ENCODE results near the gene TOR1A. TPM values are rescaled to one million over a fixed set of nuclear protein-coding genes. Genes with fewer than 3 reads are reported as not detected.

The TOR1A gene
- total RNA-seq, 6 experiments from 2014 or later, result 18.4 to 41.3 (median 23.0) TPM

DNA sequence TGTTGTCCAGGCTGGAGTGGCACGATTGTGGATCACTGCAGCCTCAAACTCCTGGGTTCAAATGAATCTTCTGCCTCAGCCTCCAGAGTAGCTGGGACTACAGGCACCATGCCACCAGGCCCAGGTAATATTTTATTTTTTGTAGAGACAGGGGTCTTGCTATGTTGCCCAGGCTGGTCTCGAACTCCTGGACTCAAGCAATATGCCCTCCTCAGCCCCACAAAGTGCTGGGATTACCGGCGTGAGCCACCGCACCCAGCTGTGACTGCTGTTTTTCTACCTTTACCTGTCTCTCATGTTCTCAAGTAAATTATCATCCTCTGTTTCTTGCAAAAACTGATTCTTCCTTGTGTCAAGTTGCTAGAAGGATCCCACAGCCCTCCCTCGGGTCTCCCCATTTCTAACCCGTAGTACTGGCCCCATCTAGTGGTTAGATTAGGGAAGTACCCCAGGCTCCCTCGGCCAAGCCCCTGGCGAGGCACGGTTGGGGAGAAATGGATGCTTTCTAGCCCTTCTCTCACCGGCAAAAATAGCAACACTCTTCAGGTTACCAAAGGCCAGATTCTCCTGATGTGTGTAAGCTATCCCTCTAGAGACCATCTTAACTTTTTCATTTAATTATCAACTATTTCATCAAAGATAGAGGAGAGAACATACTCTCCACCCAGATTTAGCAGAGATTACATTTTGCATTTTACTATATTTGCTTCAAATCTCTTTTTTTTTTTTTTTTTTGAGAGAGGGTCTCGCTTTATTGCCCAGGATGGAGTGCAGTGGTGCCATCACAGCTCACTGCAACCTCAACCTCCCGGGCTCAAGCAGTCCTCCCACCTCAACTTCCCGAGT lies 40.2 kb downstream of the TOR1A start:
- WGBS (ENCODE audit: insufficient coverage, low coverage, low lambda C conversion rate, missing lambda C conversion rate), result 28% methylated on average over 14 of the region's 14 CpGs
- ATAC-seq (peak; percentile 96 to 100 (median 96)), DNase-seq (peak in 2 of 3 donors; percentile 51 to 66)
- intact Hi-C loops (cut with DNase I), result loop anchor here (5.0 to 10.0 kb wide), 2 partner anchors 41 to 139 kb away; partner anchors contain the start of gene ASB6 (in 2 of the 2)
- no peaks in the 10 kb centered on the region for H3K27me3 ChIP-seq
- TF ChIP-seq, protein P1, sequence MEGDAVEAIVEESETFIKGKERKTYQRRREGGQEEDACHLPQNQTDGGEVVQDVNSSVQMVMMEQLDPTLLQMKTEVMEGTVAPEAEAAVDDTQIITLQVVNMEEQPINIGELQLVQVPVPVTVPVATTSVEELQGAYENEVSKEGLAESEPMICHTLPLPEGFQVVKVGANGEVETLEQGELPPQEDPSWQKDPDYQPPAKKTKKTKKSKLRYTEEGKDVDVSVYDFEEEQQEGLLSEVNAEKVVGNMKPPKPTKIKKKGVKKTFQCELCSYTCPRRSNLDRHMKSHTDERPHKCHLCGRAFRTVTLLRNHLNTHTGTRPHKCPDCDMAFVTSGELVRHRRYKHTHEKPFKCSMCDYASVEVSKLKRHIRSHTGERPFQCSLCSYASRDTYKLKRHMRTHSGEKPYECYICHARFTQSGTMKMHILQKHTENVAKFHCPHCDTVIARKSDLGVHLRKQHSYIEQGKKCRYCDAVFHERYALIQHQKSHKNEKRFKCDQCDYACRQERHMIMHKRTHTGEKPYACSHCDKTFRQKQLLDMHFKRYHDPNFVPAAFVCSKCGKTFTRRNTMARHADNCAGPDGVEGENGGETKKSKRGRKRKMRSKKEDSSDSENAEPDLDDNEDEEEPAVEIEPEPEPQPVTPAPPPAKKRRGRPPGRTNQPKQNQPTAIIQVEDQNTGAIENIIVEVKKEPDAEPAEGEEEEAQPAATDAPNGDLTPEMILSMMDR (IDR thresholded peaks at IDR 0.05), result peak; percentile 89 to 94 (median 92)
- no peak for TF ChIP-seq POLR2A (IDR thresholded peaks at IDR 0.05)
- H3K4me3 ChIP-seq, result no peak overlapping the region
- H3K27ac ChIP-seq, result no peak overlapping the region
- no peaks in the 10 kb centered on the region for H3K36me3 ChIP-seq
- H3K4me1 ChIP-seq, result no peaks in the 10 kb centered on the region
- no peaks in the 10 kb centered on the region for H3K9me3 ChIP-seq

DNA sequence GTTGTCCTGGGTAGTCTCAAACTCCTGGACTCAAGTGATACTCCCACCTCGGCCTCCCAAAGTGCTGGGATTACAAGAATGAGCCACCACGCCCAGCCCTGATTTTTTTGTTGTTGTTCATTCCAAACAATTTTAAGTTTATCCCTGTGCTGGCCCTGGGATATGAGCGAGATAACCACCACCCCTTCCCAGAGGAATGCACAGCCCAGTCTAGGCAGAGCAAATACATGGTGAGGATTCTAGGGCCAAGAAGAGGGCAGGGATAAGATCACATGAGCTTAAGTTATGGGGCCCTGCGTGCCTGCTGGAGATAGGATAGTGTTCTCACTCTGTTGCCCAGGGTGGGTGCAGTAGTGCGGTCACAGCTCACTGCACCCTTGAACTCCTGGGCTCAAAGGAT lies 42.0 kb downstream of the TOR1A start:
- Histone ChIP-seq H3K9me3 (no peaks in the 10 kb centered on the region), H3K27me3 (no peaks in the 10 kb centered on the region), H3K36me3 (no peaks in the 10 kb centered on the region), H3K27ac (no peak overlapping the region), H3K4me3 (no peak overlapping the region), H3K4me1 (no peaks in the 10 kb centered on the region)
- intact Hi-C loops (cut with DNase I), result loop anchor here (5.0 to 10.0 kb wide), 2 partner anchors 40 to 137 kb away; partner anchors contain the start of gene ASB6 (in 2 of the 2)
- no peak for ATAC-seq
- WGBS (ENCODE audit: insufficient coverage, low coverage, low lambda C conversion rate, missing lambda C conversion rate), result 61% methylated on average over 5 of the region's 5 CpGs
- no peak for DNase-seq
- no peak for TF ChIP-seq POLR2A (IDR thresholded peaks at IDR 0.05)
- TF ChIP-seq, protein P1 (IDR thresholded peaks at IDR 0.05), result no peak

DNA sequence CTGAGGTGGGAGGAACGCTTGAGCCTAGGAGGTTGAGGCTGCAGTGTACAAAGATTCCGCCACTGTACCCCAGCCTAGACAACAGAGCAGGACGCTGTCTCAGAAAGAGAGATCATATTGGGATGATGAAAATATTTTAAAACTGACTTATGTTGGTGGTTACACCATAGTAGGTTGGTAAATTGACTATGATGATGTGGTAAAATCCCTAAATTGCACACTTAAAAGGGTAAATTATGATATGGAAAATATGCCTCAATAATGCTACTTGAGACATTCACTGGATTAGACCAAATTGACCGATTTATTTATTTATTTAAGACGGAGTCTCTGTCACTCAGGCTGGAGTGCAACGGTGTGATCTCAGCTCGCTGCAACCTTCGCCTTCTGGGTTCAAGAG lies 42.8 kb downstream of the TOR1A start:
- 58% methylated on average over 8 of the region's 8 CpGs for WGBS (ENCODE audit: insufficient coverage, low coverage, low lambda C conversion rate, missing lambda C conversion rate)
- ATAC-seq (no peak), DNase-seq (no peak)
- Histone ChIP-seq H3K4me3 (no peak overlapping the region), H3K36me3 (no peaks in the 10 kb centered on the region), H3K9me3 (no peaks in the 10 kb centered on the region), H3K27me3 (no peaks in the 10 kb centered on the region), H3K27ac (no peak overlapping the region), H3K4me1 (no peaks in the 10 kb centered on the region)
- TF ChIP-seq, protein P1 (IDR thresholded peaks at IDR 0.05), result no peak
- no peak for TF ChIP-seq POLR2A (IDR thresholded peaks at IDR 0.05)
- intact Hi-C loops (cut with DNase I), result loop anchor here (5.0 to 10.0 kb wide), 2 partner anchors 39 to 136 kb away; partner anchors contain the start of gene ASB6 (in 2 of the 2)

GRCh38 chr9:129779560-129780190 lies 44.3 kb downstream of the TOR1A start:
- Histone ChIP-seq H3K4me3 (no peak overlapping the region), H3K4me1 (no peaks in the 10 kb centered on the region), H3K36me3 (no peaks in the 10 kb centered on the region), H3K9me3 (no peaks in the 10 kb centered on the region), H3K27me3 (no peaks in the 10 kb centered on the region), H3K27ac (no peak overlapping the region)
- intact Hi-C loops (cut with DNase I), result loop anchor here (5.0 to 10.0 kb wide), 3 partner anchors 37 to 645 kb away; partner anchors contain the start of gene ASB6 (in 2 of the 2)
- no peak for ATAC-seq
- DNase-seq, result no peak
- no peak for TF ChIP-seq POLR2A (IDR thresholded peaks at IDR 0.05)
- WGBS (ENCODE audit: insufficient coverage, low coverage, low lambda C conversion rate, missing lambda C conversion rate), result 81% methylated on average over 7 of the region's 7 CpGs
